BJ (cell line): ENCODE results near the gene SGTA. TPM values are rescaled to one million over a fixed set of nuclear protein-coding genes. Genes with fewer than 3 reads are reported as not detected.

ENCODE experiments used
- CTCF ChIA-PET: fragments of 350-600 bp; formaldehyde crosslinking; extraction: SDS; loops from one replicate; lab custom pipeline; 2021; ENCODE audit warnings: antibody characterized with exemption, inconsistent platforms; lab: Yijun Ruan, JAX
- POLR2A ChIA-PET: fragments of 300-600 bp; sonication (Branson Sonifier 250); formaldehyde crosslinking; extraction: SDS; loops from one replicate; lab custom pipeline; 2021; ENCODE audit warnings: antibody characterized with exemption; lab: Charles Lee
- DNase-seq: peaks from one replicate; pipeline ENCODE4 v3.0.0-alpha.2; 2011; ENCODE audit warnings: low read depth
- H3K27me3 ChIP-seq: 2 replicates; pipeline ENCODE4 v1.6.0; 2011; ENCODE audit warnings: low read length; ENCODE audit not compliant: control insufficient read depth, insufficient read depth
- H3K36me3 ChIP-seq: 2 replicates; pipeline ENCODE4 v1.5.1; 2011; ENCODE audit warnings: low read length; ENCODE audit not compliant: control insufficient read depth, insufficient read depth
- H3K4me3 ChIP-seq: 2 replicates; pipeline ENCODE4 v1.5.1; 2011; ENCODE audit warnings: low read depth, mild to moderate bottlenecking, control low read depth, low read length
- polyA plus RNA-seq: library from polyadenylated mRNA; depleted of rRNA; stranded (reverse); fragments of >200 nt; gene quantifications from 2 replicates; pipeline ENCODE4 v1.2.3, GENCODE V29; 2011
- TF ChIP-seq, protein P1 (sequence below): IDR thresholded peaks from 2 replicates; pipeline ENCODE4 v1.5.1; 2011; ENCODE audit warnings: low read depth, mild to moderate bottlenecking, control low read depth, inconsistent platforms, low read length, moderate library complexity; ENCODE audit not compliant: insufficient read depth

SGTA gene
- polyA plus RNA-seq, 1 experiment, result 88.2 TPM

GRCh38 chr19:2815923-2816322, 32.9 kb upstream of the SGTA start:
- TF ChIP-seq, protein P1, sequence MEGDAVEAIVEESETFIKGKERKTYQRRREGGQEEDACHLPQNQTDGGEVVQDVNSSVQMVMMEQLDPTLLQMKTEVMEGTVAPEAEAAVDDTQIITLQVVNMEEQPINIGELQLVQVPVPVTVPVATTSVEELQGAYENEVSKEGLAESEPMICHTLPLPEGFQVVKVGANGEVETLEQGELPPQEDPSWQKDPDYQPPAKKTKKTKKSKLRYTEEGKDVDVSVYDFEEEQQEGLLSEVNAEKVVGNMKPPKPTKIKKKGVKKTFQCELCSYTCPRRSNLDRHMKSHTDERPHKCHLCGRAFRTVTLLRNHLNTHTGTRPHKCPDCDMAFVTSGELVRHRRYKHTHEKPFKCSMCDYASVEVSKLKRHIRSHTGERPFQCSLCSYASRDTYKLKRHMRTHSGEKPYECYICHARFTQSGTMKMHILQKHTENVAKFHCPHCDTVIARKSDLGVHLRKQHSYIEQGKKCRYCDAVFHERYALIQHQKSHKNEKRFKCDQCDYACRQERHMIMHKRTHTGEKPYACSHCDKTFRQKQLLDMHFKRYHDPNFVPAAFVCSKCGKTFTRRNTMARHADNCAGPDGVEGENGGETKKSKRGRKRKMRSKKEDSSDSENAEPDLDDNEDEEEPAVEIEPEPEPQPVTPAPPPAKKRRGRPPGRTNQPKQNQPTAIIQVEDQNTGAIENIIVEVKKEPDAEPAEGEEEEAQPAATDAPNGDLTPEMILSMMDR, result no peak
- H3K27me3 ChIP-seq, result no peaks in the 10 kb centered on the region
- DNase-seq, result no peak
- ChIA-PET CTCF (no interaction called here), POLR2A (no interaction called here)
- H3K36me3 ChIP-seq, result peaks cover 5% of the 10 kb centered on the region; the same call in 1 of the 2 replicates
- H3K4me3 ChIP-seq, result no peak overlapping the region

- TF ChIP-seq, protein P1, result no peak
- H3K27me3 ChIP-seq, result no peaks in the 10 kb centered on the region
- ChIA-PET POLR2A (no interaction called here), CTCF (no interaction called here)
- H3K4me3 ChIP-seq, result no peak overlapping the region
- peaks cover 8% of the 10 kb centered on the region for H3K36me3 ChIP-seq
- DNase-seq, result no peak
These were observed 32.1 kb upstream of the SGTA start for GRCh38 chr19:2815191-2815614.

DNA sequence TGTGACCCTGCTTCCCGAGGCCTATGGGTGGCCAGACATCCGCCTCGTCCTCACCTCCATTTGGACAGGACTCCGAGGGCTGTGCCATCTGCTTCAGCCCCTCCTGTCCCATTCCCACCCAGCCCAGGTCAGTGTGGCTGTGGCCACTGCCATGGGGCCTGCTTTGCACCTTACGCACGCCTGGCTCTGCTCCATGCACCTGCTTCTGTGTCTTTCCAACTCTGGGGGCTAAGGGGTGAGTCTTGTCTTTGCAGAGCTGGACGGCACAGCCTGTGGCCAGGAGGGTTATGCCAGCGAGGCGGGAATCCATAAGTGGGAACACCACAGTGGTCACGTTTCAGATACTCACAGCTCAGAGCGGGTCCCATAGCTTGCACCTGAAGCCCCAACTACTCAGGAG, 31.4 kb upstream of the SGTA start:
- ChIA-PET CTCF (interaction anchor here (1.1 kb wide), 1 partner anchor 44 kb away, joined by 3 read pairs; no protein-coding TSS in a partner anchor), POLR2A (no interaction called here)
- no peaks in the 10 kb centered on the region for H3K27me3 ChIP-seq

GRCh38 chr19:2813235-2814160, 30.4 kb upstream of the SGTA start:
- DNase-seq, result no peak
- Histone ChIP-seq H3K36me3 (peaks cover 20% of the 10 kb centered on the region), H3K27me3 (no peaks in the 10 kb centered on the region), H3K4me3 (no peak overlapping the region)
- CTCF ChIA-PET, result interaction anchor here (1.1 to 1.2 kb wide), 2 partner anchors 45 to 74 kb away, joined by 3 read pairs; no protein-coding TSS in a partner anchor
- POLR2A ChIA-PET, result no interaction called here
- TF ChIP-seq, protein P1, result no peak

More for the DNA sequence above, 31.4 kb upstream of the SGTA start:
- no peak for DNase-seq
- Histone ChIP-seq H3K4me3 (no peak overlapping the region), H3K36me3 (peaks cover 15% of the 10 kb centered on the region)
- TF ChIP-seq, protein P1, result no peak

- Histone ChIP-seq H3K4me3 (no peak overlapping the region), H3K27me3 (no peaks in the 10 kb centered on the region), H3K36me3 (peaks cover 23% of the 10 kb centered on the region)
- DNase-seq, result no peak
- TF ChIP-seq, protein P1, result no peak
- CTCF ChIA-PET, result interaction anchor here (1.2 kb wide), 1 partner anchor 75 kb away, joined by 3 read pairs; no protein-coding TSS in a partner anchor
- POLR2A ChIA-PET, result no interaction called here
These were observed 29.6 kb upstream of the SGTA start for GRCh38 chr19:2812414-2813234.
